ENCODE results near the gene DDX6. TPM values are rescaled to one million over a fixed set of nuclear protein-coding genes. Genes with fewer than 3 reads are reported as not detected.

The DDX6 gene
- total and polyA plus RNA-seq, 9 of the 15 experiments (the other 6 are each of a cell fraction or from before 2014, with no cell fraction given), result 10.0 to 102 (median 58.2) TPM

GRCh38 chr11:118715837-118716260, 75.1 kb downstream of the DDX6 start (continued):
- peak; percentile 63; the same call in 1 of the 2 replicates for TF ChIP-seq JUND (IDR thresholded peaks at IDR 0.05; ENCODE audit: borderline replicate concordance, low read depth, low read length)
- peak; percentile 32; the same call in 1 of the 3 replicates for TF ChIP-seq JUND (tag; IDR thresholded peaks at IDR 0.05; ENCODE audit: borderline replicate concordance, low read depth, low read length)
- TF ChIP-seq MBD1 (CRISPR knock-in tag; IDR thresholded peaks at IDR 0.05), result no peak
- TF ChIP-seq CTCF (IDR thresholded peaks at IDR 0.05 in 2 of 3, conservative IDR thresholded peaks at IDR 0.05 in 1 of 3; ENCODE audit: insufficient read depth in 2 of 3, low read depth in 1 of 3, low read length in 3 of 3), result no peak
- TF ChIP-seq, protein P1, sequence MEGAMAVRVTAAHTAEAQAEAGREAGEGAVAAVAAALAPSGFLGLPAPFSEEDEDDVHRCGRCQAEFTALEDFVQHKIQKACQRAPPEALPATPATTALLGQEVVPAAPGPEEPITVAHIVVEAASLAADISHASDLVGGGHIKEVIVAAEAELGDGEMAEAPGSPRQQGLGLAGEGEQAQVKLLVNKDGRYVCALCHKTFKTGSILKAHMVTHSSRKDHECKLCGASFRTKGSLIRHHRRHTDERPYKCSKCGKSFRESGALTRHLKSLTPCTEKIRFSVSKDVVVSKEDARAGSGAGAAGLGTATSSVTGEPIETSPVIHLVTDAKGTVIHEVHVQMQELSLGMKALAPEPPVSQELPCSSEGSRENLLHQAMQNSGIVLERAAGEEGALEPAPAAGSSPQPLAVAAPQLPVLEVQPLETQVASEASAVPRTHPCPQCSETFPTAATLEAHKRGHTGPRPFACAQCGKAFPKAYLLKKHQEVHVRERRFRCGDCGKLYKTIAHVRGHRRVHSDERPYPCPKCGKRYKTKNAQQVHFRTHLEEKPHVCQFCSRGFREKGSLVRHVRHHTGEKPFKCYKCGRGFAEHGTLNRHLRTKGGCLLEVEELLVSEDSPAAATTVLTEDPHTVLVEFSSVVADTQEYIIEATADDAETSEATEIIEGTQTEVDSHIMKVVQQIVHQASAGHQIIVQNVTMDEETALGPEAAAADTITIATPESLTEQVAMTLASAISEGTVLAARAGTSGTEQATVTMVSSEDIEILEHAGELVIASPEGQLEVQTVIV (CRISPR knock-in tag; IDR thresholded peaks at IDR 0.05; ENCODE audit: borderline replicate concordance), result no peak
- TF ChIP-seq KLF16 (IDR thresholded peaks at IDR 0.05), result peak; percentile 69; the same call in 1 of the 2 replicates
- peak; percentile 97 for TF ChIP-seq ZEB2 (IDR thresholded peaks at IDR 0.05)
- no peak for TF ChIP-seq SRSF3 (IDR thresholded peaks at IDR 0.05; ENCODE audit: insufficient read depth, low read length)
- 0 out of 2 replicates have a peak, but pooled peaks have one; percentile 5 for TF ChIP-seq MAFK (IDR thresholded peaks at IDR 0.05; ENCODE audit: low read length)
- no peak for TF ChIP-seq RFX7 (CRISPR knock-in tag; IDR thresholded peaks at IDR 0.05)
- peak; percentile 68 for TF ChIP-seq MAFF (IDR thresholded peaks at IDR 0.05; ENCODE audit: low read length)
- TF ChIP-seq ZSCAN29 (IDR thresholded peaks at IDR 0.05), result no peak
- TF ChIP-seq ZNF347 (CRISPR knock-in tag; IDR thresholded peaks at IDR 0.05; ENCODE audit: low read depth), result no peak
- no peak for TF ChIP-seq HNRNPUL1 (IDR thresholded peaks at IDR 0.05; ENCODE audit: low read length)
- no peak for TF ChIP-seq NRF1 (conservative IDR thresholded peaks at IDR 0.05 in 1 of 2, IDR thresholded peaks at IDR 0.05 in 1 of 2)
- TF ChIP-seq TBP (optimal IDR thresholded peaks at IDR 0.05; ENCODE audit: low read depth, low read length), result peak; percentile 9
- peak; percentile 75 for TF ChIP-seq POLR2AphosphoS5 (IDR thresholded peaks at IDR 0.05; ENCODE audit: control insufficient read depth, insufficient read depth, low read depth, low read length)
- no peak for TF ChIP-seq TSC22D4 (tag; IDR thresholded peaks at IDR 0.05)
- no peak for TF ChIP-seq KDM2B (CRISPR knock-in tag; IDR thresholded peaks at IDR 0.05)
- TF ChIP-seq NCOR1 (IDR thresholded peaks at IDR 0.05), result peak; percentile 70
- TF ChIP-seq, protein P2, sequence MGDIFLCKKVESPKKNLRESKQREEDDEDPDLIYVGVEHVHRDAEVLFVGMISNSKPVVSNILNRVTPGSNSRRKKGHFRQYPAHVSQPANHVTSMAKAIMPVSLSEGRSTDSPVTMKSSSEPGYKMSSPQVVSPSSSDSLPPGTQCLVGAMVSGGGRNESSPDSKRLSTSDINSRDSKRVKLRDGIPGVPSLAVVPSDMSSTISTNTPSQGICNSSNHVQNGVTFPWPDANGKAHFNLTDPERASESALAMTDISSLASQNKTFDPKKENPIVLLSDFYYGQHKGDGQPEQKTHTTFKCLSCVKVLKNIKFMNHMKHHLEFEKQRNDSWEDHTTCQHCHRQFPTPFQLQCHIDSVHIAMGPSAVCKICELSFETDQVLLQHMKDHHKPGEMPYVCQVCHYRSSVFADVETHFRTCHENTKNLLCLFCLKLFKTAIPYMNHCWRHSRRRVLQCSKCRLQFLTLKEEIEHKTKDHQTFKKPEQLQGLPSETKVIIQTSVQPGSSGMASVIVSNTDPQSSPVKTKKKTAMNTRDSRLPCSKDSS (IDR thresholded peaks at IDR 0.05; ENCODE audit: low read depth, partially characterized antibody), result no peak
- TF ChIP-seq STAT5A (IDR thresholded peaks at IDR 0.05; ENCODE audit: borderline replicate concordance, low read length), result peak; percentile 44; the same call in 1 of the 2 replicates

Data from K562 (cell line).